Calu3 (cell line): ENCODE data around the gene IKZF3. TPM values are rescaled to one million over a fixed set of nuclear protein-coding genes. Genes with fewer than 3 reads are reported as not detected.

Source experiments
- BruUV-seq: library from RNA; stranded (reverse); fragments of 400-500 nt; replicated peaks from 2 replicates; lab custom pipeline; 2021; lab: Mats Ljungman, UMichigan
- CTCF ChIA-PET: fragments of 300-600 bp; sonication (Branson Sonifier 250); formaldehyde crosslinking; loops from one replicate; lab custom pipeline; 2022; ENCODE audit warnings: antibody characterized with exemption; lab: Charles Lee
- DNase-seq: peaks from one replicate; pipeline ENCODE4 v3.0.0; 2022
- H3K27ac Mint-ChIP-seq: one replicate; pipeline ENCODE4 v1.8.0; 2022; ENCODE audit warnings: mixed read lengths; ENCODE audit not compliant: unreplicated experiment
- H3K27me3 Mint-ChIP-seq: one replicate; pipeline ENCODE4 v1.8.0; 2022; ENCODE audit warnings: mixed read lengths; ENCODE audit not compliant: unreplicated experiment
- H3K36me3 Mint-ChIP-seq: one replicate; pipeline ENCODE4 v1.8.0; 2022; ENCODE audit warnings: mild to moderate bottlenecking, moderate library complexity, mixed read lengths; ENCODE audit not compliant: insufficient read depth, unreplicated experiment
- H3K4me1 Mint-ChIP-seq: one replicate; pipeline ENCODE4 v1.8.0; 2022; ENCODE audit warnings: mild to moderate bottlenecking, low read depth, mixed read lengths; ENCODE audit not compliant: unreplicated experiment
- H3K4me3 Mint-ChIP-seq: one replicate; pipeline ENCODE4 v1.8.0; 2022; ENCODE audit warnings: mild to moderate bottlenecking, low read depth, moderate library complexity, mixed read lengths; ENCODE audit not compliant: unreplicated experiment
- H3K9me3 Mint-ChIP-seq: one replicate; pipeline ENCODE4 v1.8.0; 2022; ENCODE audit warnings: low read depth, mixed read lengths; ENCODE audit not compliant: unreplicated experiment
- intact Hi-C: fragments of 100-400 bp; cut with micrococcal nuclease; formaldehyde crosslinking; loops from one replicate; pipeline ENCODE4 v1.10.0; 2022; ENCODE audit not compliant: unreplicated experiment
- total RNA-seq: library from RNA; stranded (reverse); gene quantifications from 2 replicates; pipeline ENCODE4 v1.2.3, GENCODE V29; 2022
- TF ChIP-seq, protein P1 (sequence below): fragments of 200-600 bp; IDR thresholded peaks from one replicate; pipeline ENCODE4 v1.8.0; 2022; ENCODE audit warnings: antibody characterized with exemption; ENCODE audit not compliant: unreplicated experiment

The IKZF3 gene
- total RNA-seq, 1 experiment from 2014 or later = 30.9 TPM

- Mint-ChIP-seq H3K4me3 (no peak within 1 kb of the TSS), H3K4me1 (peaks cover 36% of the 10 kb centered on the region), H3K27ac (no peak within 1 kb of the TSS), H3K36me3 (peaks cover 20% of the 10 kb centered on the region), H3K27me3 (peaks cover 49% of the 10 kb centered on the region), H3K9me3 (peaks cover 4% of the 10 kb centered on the region)
- CTCF ChIA-PET = interaction anchor here (0.6 to 9.3 kb wide), 49 partner anchors 8 to 369 kb away, joined by 3 to 1000 read pairs (median 4); partner anchors contain the start of genes ERBB2, GSDMA, GSDMB and MIEN1
- peak; percentile 77 for DNase-seq
- no TSS peak for BruUV-seq
- intact Hi-C loops = no loop called here
- TF ChIP-seq, protein P1, sequence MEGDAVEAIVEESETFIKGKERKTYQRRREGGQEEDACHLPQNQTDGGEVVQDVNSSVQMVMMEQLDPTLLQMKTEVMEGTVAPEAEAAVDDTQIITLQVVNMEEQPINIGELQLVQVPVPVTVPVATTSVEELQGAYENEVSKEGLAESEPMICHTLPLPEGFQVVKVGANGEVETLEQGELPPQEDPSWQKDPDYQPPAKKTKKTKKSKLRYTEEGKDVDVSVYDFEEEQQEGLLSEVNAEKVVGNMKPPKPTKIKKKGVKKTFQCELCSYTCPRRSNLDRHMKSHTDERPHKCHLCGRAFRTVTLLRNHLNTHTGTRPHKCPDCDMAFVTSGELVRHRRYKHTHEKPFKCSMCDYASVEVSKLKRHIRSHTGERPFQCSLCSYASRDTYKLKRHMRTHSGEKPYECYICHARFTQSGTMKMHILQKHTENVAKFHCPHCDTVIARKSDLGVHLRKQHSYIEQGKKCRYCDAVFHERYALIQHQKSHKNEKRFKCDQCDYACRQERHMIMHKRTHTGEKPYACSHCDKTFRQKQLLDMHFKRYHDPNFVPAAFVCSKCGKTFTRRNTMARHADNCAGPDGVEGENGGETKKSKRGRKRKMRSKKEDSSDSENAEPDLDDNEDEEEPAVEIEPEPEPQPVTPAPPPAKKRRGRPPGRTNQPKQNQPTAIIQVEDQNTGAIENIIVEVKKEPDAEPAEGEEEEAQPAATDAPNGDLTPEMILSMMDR = no peak
Observed at GRCh38 chr17:39867880-39868553, 3.9 kb upstream of the IKZF3 start, which contains the start of gene ZPBP2. ZPBP2 (plus strand) TSS chr17:39868202; CDS start chr17:39868355, 153 bp downstream.

DNA sequence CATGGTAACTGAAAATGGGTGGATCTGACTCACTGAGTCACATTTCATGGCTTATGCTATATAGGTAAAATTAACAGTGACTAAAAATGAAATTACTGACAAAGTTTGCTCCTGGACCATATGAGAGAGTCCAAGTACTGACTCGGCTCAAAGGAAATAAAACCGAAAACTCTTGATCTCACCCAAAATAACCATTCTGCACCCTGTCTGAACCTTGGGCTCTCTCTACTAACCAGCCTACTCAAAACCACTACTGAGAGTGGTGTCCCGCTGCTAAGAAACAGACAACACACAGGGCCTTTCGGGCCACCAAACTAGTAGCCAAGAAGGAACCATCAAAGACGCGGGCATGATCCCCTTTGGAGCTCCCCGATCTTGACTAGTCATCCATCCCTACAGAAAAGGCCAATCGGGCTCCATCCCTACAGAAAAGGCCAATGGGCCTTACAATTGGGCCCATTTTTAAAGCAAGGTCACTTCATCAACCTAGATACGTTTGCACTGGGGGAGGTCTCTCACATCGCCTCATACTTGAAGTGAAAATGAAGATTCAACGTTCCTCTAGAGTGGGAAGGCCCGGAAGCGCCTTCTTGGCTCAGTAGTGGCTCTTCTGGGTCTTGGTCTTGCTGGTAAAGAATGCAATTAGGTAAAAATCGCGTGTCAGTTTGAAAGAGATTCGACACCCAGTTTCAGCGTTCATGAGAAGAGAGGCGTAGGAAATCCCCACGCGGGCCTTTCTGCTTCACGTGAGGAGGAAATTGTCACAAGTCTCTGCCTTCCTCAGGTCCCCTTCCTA lies 3.2 kb upstream of the IKZF3 start:
- Mint-ChIP-seq H3K27me3 (peaks cover 53% of the 10 kb centered on the region), H3K9me3 (peaks cover 4% of the 10 kb centered on the region), H3K36me3 (peaks cover 20% of the 10 kb centered on the region), H3K4me1 (peaks cover 38% of the 10 kb centered on the region), H3K4me3 (no peak overlapping the region), H3K27ac (no peak overlapping the region)
- intact Hi-C loops = no loop called here
- TSS peak; percentile 100 for BruUV-seq
- TF ChIP-seq, protein P1 = no peak
- DNase-seq = peak; percentile 73
- CTCF ChIA-PET = interaction anchor here (0.6 to 8.4 kb wide), 14 partner anchors 11 to 246 kb away, joined by 3 to 79 read pairs (median 4); partner anchors contain the start of genes LRRC3C, ORMDL3 and PSMD3

DNA sequence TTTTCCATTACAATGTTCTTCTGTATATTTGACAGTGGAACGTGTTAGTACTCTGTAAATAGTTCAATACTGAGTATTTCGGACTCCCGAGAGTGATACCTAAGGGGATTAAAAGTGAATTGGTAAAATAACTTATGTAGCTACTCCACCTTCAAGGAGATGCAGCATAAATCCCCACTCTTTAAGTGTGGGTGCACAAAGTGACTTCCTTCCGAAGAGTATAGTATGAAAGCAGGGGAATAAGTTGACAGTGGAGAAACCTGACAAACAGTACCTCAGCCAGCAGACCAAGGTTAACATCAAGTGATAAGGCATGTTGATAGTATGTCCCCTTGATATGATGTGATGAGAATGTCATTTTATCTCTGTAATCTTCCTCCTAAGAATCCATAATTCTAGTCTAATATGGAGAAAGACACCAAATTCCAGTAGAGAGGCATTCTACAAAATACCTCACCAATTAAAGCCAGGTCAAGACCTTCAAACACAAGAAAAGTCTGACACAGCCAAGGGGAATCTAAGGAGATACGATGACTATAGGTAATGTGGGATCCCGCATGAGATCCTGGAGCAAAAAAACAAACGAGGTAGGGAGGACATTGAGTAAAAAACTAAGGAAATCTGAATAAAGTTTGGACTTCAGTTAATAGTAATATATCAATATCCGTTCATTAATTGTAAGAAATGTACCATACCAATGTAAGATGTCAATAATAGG lies 2.1 kb upstream of the IKZF3 start:
- H3K4me1 Mint-ChIP-seq = peaks cover 38% of the 10 kb centered on the region
- intact Hi-C loops = no loop called here
- H3K27me3 Mint-ChIP-seq = peaks cover 53% of the 10 kb centered on the region
- H3K4me3 Mint-ChIP-seq = no peak overlapping the region
- TF ChIP-seq, protein P1 = no peak
- CTCF ChIA-PET = interaction anchor here (0.6 to 9.4 kb wide), 45 partner anchors 7 to 912 kb away, joined by 3 to 692 read pairs (median 35); partner anchors contain the start of genes ERBB2, GRB7, GSDMB and LRRC3C
- no TSS peak for BruUV-seq
- peak; percentile 61 for DNase-seq
- no peak overlapping the region for H3K27ac Mint-ChIP-seq
- H3K9me3 Mint-ChIP-seq = peaks cover 4% of the 10 kb centered on the region
- peaks cover 20% of the 10 kb centered on the region for H3K36me3 Mint-ChIP-seq
